HG02970 (cell line): Measurements from ENCODE around the gene C2CD5.
"Not testable (repeated sequence)": the region's sequence is repeated elsewhere in the genome, so short reads cannot be mapped to it uniquely, and the experiment has no call there.

Experiments
- ATAC-seq: cut with Tn5 transposase; IDR thresholded peaks from one replicate; pipeline ENCODE4 v1.9.1; 2021; ENCODE audit warnings: mild to moderate bottlenecking, moderate library complexity, moderate number of reproducible peaks; ENCODE audit not compliant: unreplicated experiment, low FRiP score

Gene C2CD5

GRCh38 chr12:22481547-22482104, 62.7 kb downstream of the C2CD5 start:
- no peak for ATAC-seq

DNA sequence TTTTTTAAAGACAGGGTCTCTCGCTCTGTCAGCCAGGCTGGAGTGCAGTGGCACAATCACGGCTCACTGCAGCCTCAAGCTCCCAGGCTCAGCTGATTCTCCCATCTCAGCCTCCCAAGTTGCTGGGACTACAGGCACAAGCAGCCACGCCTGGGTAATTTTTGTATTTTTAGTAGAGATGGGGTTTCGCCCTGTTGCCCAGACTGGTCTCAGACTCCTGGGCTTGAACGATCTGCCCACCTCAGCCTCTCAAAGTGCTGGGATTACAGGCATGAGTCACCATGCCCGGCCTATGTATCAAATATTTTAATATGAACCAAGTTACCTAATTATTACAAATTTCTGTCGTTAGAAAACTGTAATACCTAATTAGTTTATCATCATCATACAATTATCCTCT, 63.5 kb downstream of the C2CD5 start:
- not testable (repeated sequence) for ATAC-seq

DNA sequence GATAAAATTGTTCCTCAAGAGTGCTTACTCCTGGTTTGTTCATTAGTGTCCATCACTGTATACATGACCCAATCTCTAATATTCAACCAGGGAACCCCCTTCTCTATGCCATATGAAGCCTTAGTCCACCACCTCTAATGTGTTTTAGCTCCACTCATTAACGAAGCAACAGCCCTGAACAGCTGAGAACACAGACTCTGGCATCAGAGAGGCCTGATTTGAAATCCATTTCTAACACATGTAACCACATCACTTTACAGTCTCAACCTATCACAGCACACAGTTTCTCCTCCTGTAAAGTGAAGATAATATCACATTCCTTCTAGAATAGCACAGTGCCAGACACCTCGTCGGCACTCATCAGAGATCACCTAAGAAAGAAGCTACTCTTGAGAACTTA, 64.3 kb downstream of the C2CD5 start:
- no peak for ATAC-seq

DNA sequence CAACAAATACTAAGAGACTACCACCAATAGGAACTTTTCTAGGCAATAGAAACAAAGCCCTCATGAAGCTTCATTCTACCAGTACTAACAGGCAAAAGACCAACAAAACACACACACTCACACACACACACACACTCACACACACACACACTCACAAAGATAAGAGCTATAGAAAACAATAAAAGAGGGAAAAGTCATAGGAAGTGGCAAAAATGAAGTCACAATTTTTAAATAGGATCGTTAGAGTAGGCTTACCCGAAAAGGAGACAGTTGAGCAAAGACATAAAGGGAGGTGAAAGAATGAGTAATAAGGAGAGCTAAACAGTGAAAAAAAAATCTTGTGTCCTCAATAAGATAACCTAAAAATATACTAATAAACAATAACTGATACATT, 66.5 kb downstream of the C2CD5 start:
- no peak for ATAC-seq

DNA sequence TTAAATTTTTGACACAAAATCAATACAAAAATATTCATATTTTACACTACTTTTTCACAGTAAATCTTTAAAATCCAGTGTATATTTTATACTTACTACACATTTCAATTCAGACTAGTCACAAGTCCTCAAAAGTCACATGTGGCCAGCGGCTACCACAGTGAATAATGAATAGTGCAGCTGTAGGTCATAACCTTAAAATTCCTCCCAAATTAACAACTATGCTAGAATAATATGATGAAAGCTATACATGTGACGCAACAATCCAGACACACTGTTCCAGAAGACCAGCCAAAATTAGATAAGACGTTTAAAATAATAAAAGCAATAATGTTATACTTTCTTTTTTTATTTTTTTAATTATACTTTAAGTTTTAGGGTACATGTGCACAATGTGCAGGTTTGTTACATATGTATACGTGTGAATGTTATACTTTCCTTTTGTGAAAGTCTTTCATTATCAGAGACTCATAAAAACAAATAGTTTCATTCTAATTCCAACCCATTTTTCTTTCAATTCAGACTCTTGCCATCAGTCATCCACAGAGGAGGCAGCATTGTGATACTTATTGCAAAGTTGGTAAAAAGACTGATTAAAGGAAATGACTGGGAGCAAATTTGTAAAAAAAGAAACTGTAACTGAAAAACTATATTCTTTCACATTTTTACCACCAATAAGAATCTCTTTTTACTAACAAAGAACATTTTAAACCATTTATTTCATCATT, 67.0 kb downstream of the C2CD5 start:
- no peak for ATAC-seq

GRCh38 chr12:22476133-22476532, 68.2 kb downstream of the C2CD5 start:
- ATAC-seq = no peak

GRCh38 chr12:22474970-22475720, 69.2 kb downstream of the C2CD5 start:
- ATAC-seq = no peak

DNA sequence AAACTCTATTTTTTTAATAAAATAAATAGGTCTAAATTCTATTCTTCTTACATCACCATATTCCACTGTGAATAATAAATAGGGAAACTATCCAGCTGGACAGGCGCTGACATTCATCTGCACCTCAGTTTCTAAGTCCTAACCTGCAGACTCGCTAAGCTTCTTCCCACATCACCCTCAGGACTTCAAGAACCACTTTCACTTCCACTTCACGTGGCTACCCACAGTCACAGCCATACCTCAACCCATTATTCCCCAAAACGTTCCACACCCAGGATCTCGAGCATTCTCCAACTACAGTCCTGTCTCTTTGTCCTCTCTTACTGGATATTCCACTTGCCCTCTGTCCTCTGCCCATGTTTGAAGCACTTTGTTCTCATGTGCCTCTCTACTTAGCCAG, 71.1 kb downstream of the C2CD5 start:
- no peak for ATAC-seq

GRCh38 chr12:22467190-22467589, 77.2 kb downstream of the C2CD5 start:
- no peak for ATAC-seq

DNA sequence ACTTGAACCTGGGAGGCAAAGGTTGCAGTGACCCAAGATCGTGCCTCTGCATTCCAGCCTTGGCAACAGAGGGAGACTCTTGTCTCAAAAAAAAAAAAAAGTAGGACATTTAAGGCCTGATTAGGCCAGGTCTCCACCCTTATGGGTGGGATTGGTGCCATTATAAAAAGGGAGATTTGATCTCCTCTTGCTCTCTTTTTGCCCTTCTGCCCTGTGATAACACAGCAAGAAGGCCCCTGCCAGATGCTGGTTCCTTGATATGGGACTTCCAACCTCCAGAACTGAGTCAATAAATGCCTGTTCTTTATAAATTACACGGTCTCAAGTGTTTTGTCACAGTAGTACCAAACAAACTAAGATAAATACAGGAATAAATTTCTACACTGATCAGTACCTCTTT, 81.0 kb downstream of the C2CD5 start:
- ATAC-seq = no peak

DNA sequence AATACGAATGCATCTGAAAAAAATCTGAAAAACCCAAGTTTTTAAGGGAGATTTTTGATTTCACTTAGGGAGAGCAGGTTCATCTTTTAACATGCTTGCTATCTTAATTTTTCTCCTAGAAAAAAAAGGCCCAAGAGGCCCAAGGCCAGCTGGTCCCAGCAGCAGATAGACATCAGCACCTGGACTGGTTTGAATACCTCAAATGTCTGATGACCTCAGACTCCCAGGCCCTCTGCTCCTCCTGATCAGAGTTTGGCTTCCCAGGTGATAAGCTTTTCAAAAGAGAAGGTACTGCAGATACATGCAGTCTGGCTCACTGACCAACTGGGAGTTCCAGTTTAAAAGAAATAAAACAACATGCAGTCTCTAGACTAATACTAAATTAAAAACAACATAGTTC, 82.6 kb downstream of the C2CD5 start:
- ATAC-seq = no peak

- ATAC-seq = no peak
Measured at GRCh38 chr12:22459838-22460490, 84.4 kb downstream of the C2CD5 start.

- ATAC-seq = no peak
Measured at GRCh38 chr12:22458298-22458937, 85.9 kb downstream of the C2CD5 start.

- no peak for ATAC-seq
Measured at GRCh38 chr12:22457085-22457484, 87.3 kb downstream of the C2CD5 start.

DNA sequence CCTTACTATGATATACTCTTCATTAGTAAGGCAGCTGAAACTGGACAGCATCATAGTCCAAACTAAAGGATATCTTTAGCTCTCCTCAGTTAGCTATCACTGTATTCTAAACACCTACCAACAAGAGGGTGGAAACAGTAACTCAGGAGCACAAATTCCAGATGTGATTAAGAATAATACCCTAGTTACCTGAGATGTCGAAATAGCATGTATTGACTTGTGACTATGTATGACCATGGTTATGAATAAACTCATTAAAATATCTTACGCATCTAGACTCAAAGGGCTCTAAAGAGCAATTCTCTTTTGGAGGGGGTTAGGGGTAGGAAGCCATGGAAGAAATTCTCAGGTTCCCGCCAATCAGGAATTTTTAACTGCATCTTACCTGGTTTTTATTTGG, 90.8 kb downstream of the C2CD5 start:
- ATAC-seq = no peak

DNA sequence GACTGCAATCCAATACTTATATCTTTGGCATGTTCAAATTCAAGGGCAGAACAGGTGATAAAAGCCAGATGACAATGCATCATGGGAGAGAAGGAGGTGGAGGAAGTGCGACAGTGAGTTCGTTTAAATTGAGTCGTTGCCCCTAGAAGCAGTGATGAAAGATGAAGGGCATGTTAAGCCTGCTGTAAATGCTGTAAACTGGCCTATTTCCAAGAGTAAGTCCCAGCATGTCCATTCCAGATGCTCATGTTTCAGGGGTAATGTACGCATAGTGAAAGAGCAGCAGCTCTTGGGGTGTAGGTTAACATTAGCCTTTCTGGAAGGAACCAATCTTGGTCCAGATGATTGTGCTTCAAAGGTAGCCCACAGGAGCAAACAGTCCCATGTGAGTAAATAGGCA, 97.1 kb downstream of the C2CD5 start:
- ATAC-seq = no peak

DNA sequence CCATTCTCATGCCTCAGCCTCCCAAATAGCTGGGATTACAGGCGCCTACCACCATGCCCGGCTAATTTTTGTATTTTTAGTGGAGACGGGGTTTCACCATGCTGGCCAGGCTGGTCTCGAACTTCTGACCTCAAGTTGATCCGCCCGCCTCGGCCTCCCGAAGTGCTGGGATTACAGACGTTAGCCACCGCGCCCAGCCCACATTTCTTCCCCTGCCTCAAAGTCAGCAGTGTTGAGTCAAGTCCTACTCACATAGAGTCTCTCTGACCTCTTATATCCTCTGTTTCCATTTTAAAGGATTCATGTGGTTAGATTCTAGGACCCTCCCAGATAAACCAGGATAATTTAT, 100.1 kb downstream of the C2CD5 start:
- not testable (repeated sequence) for ATAC-seq

- ATAC-seq = peak; percentile 99
Measured at GRCh38 chr12:22443379-22444316, 100.7 kb downstream of the C2CD5 start.

DNA sequence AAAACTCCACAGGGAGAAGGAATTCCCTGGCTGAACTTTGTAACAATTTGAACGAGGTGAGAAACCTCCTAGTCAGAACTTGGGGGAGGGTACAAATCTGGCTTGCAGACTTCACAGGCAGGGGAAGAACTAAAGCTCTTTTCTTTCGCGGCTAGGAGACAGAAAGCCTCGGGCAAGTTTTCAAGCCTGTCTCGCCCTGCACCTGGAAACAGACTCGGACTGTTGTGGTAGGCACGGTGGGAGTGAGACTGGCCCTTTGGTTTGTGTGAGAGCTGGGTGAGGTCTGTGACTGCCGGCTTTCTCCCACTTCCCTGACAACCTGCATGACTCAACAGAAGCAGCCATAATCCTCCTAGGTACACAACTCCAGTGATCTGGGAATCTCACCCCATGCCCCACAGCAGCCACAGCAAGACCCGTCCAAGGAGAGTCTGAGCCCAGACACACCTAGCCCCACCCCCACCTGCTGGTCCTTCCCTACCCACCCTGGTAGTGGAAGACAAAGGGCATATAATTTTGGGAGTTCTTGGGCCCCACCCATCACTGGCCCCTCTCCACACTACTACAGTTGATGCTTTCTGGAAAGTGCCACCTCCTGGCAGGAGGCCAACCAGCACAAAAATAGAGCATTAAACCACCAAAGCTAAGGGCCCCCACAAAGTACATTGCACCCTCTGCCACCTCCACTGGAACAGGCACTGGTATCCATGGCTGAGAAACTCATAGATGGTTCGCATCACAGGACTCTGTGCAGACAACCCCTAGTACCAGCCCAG, 107.1 kb downstream of the C2CD5 start:
- ATAC-seq = no peak
